GM23338 (cell line): ENCODE results near the gene ATP9A. TPM values are rescaled to one million over a fixed set of nuclear protein-coding genes. Genes with fewer than 3 reads are reported as not detected.

Experiments used
- ATAC-seq: fragments of 200-7000 bp; cut with Tn5 transposase; 3 replicates; pipeline ENCODE4 v1.9.1; 2020
- DNase-seq: peaks from one replicate; pipeline ENCODE4 v3.0.0-alpha.2; 2015; ENCODE audit warnings: low spot score
- H2AFZ ChIP-seq: fragments of 200-600 bp; sonication (generic); 2 replicates; pipeline ENCODE4 v1.8.0; 2016; ENCODE audit warnings: antibody characterized with exemption, mild to moderate bottlenecking, moderate library complexity
- H3F3A ChIP-seq: fragments of 200-600 bp; sonication (generic); replicated peaks from 2 replicates; pipeline ENCODE4 v1.8.0; 2017; ENCODE audit warnings: antibody characterized with exemption, mixed run types, low read depth
- H3K27ac ChIP-seq: fragments of 200-600 bp; sonication (generic); 2 replicates; pipeline ENCODE4 v1.6.1; 2016; ENCODE audit warnings: low read depth
- H3K27me3 ChIP-seq: fragments of 200-600 bp; sonication (generic); 2 replicates; pipeline ENCODE4 v1.8.0; 2016; ENCODE audit warnings: mild to moderate bottlenecking, mixed run types, moderate library complexity; ENCODE audit not compliant: insufficient read depth
- H3K36me3 ChIP-seq: fragments of 200-600 bp; sonication (generic); 2 replicates; pipeline ENCODE4 v1.8.0; 2016; ENCODE audit warnings: mild to moderate bottlenecking; ENCODE audit not compliant: insufficient read depth
- H3K4me1 ChIP-seq: fragments of 200-600 bp; sonication (generic); 2 replicates; pipeline ENCODE4 v1.8.0; 2016; ENCODE audit warnings: mild to moderate bottlenecking, moderate library complexity; ENCODE audit not compliant: insufficient read depth
- H3K4me2 ChIP-seq: fragments of 200-600 bp; sonication (generic); 2 replicates; pipeline ENCODE4 v1.7.1; 2017; ENCODE audit warnings: mixed run types
- H3K4me3 ChIP-seq: fragments of 200-600 bp; sonication (generic); 2 replicates; pipeline ENCODE4 v1.6.1; 2016; ENCODE audit warnings: mixed run types
- H3K79me2 ChIP-seq: fragments of 200-600 bp; sonication (generic); replicated peaks from 2 replicates; pipeline ENCODE4 v1.8.0; 2017; ENCODE audit warnings: mild to moderate bottlenecking; ENCODE audit not compliant: insufficient read depth
- H3K9me2 ChIP-seq: fragments of 200-600 bp; sonication (generic); 2 replicates; pipeline ENCODE4 v1.8.0; 2017; ENCODE audit not compliant: insufficient read depth
- H4K20me1 ChIP-seq: fragments of 200-600 bp; sonication (generic); replicated peaks from 2 replicates; pipeline ENCODE4 v1.8.0; 2017; ENCODE audit warnings: mild to moderate bottlenecking; ENCODE audit not compliant: insufficient read depth
- H3K27ac Mint-ChIP-seq: 2 replicates; pipeline ENCODE4 v1.8.0; 2020; ENCODE audit warnings: inconsistent platforms, mild to moderate bottlenecking, moderate library complexity, mixed read lengths
- H3K27me3 Mint-ChIP-seq: 3 replicates; pipeline ENCODE4 v1.8.0; 2022; ENCODE audit warnings: low read depth, mild to moderate bottlenecking, moderate library complexity, mixed read lengths, inconsistent platforms; ENCODE audit not compliant: insufficient read depth, poor library complexity
- H3K36me3 Mint-ChIP-seq: 3 replicates; pipeline ENCODE4 v1.8.0; 2021; ENCODE audit warnings: low read depth, mild to moderate bottlenecking, inconsistent platforms, moderate library complexity, mixed read lengths
- H3K4me1 Mint-ChIP-seq: 3 replicates; pipeline ENCODE4 v1.8.0; 2020; ENCODE audit warnings: mild to moderate bottlenecking, inconsistent platforms, mixed read lengths
- H3K4me3 Mint-ChIP-seq: 3 replicates; pipeline ENCODE4 v1.8.0; 2021; ENCODE audit warnings: moderate library complexity, mild to moderate bottlenecking, inconsistent platforms, mixed read lengths
- H3K9me3 Mint-ChIP-seq: 3 replicates; pipeline ENCODE4 v1.8.0; 2020; ENCODE audit warnings: moderate library complexity, mild to moderate bottlenecking, inconsistent platforms, mixed read lengths
- CREB1 ChIP-seq: fragments of 250-450 bp; sonication (Bioruptor Pico); IDR thresholded peaks from 2 replicates; pipeline ENCODE4 v1.5.0; 2020; ENCODE audit warnings: low read depth, mild to moderate bottlenecking, moderate library complexity
- EZH2 ChIP-seq: fragments of 200-600 bp; sonication (generic); IDR thresholded peaks from one replicate; pipeline ENCODE4 v1.8.0; 2017; ENCODE audit warnings: antibody characterized with exemption, mild to moderate bottlenecking, low read depth; ENCODE audit not compliant: unreplicated experiment
- EZH2phosphoT487 ChIP-seq: fragments of 200-600 bp; sonication (generic); IDR thresholded peaks from one replicate; pipeline ENCODE4 v1.8.1; 2018; ENCODE audit warnings: antibody characterized with exemption; ENCODE audit not compliant: unreplicated experiment
- JUNB ChIP-seq: IDR thresholded peaks from one replicate; pipeline ENCODE4 v1.6.1; 2016; ENCODE audit warnings: antibody characterized with exemption; ENCODE audit not compliant: unreplicated experiment
- POLR2AphosphoS5 ChIP-seq: IDR thresholded peaks from 2 replicates; pipeline ENCODE4 v1.6.1; 2016; ENCODE audit warnings: antibody characterized with exemption, low read depth
- STAT1 ChIP-seq: IDR thresholded peaks from one replicate; pipeline ENCODE4 v1.6.1; 2016; ENCODE audit warnings: antibody characterized with exemption; ENCODE audit not compliant: unreplicated experiment
- ZNF114 ChIP-seq: fragments of 250-450 bp; sonication (Bioruptor Pico); IDR thresholded peaks from 2 replicates; pipeline ENCODE4 v1.5.0; 2020; ENCODE audit warnings: mild to moderate bottlenecking, moderate library complexity
- polyA plus RNA-seq: library from polyadenylated mRNA; unstranded; fragments of >200 nt; fragmentation: Nextera tagmentation; extraction: Ambion mirVana; gene quantifications from 2 replicates; pipeline ENCODE4 v1.2.1, GENCODE V29; 2016
- total RNA-seq: library from RNA; depleted of rRNA; stranded (reverse); fragments of >200 nt; shearing (Covaris generic); gene quantifications from 2 replicates; pipeline ENCODE4 v1.2.3, GENCODE V29; 2014
- TF ChIP-seq, protein P1 (sequence below), 2 experiments: fragments of 200-600 bp in 1 of 2; sonication (generic) in 1 of 2; conservative IDR thresholded peaks; 2 replicates each; pipeline versions ENCODE4 v1.5.1 to v1.6.1; 2016 to 2017; ENCODE audit warnings: antibody characterized with exemption in 2 of 2, low read depth in 2 of 2, mild to moderate bottlenecking in 2 of 2, moderate library complexity in 1 of 2
- TF ChIP-seq, protein P2 (sequence below): IDR thresholded peaks from 2 replicates; pipeline ENCODE4 v1.6.1; 2016; ENCODE audit warnings: antibody characterized with exemption
- TF ChIP-seq, protein P3 (sequence below): IDR thresholded peaks from one replicate; pipeline ENCODE4 v1.6.1; 2018; ENCODE audit warnings: antibody characterized with exemption; ENCODE audit not compliant: unreplicated experiment

The ATP9A gene
- total and polyA plus RNA-seq, 2 experiments from 2014 or later: 0.94 to 5.9 TPM

DNA sequence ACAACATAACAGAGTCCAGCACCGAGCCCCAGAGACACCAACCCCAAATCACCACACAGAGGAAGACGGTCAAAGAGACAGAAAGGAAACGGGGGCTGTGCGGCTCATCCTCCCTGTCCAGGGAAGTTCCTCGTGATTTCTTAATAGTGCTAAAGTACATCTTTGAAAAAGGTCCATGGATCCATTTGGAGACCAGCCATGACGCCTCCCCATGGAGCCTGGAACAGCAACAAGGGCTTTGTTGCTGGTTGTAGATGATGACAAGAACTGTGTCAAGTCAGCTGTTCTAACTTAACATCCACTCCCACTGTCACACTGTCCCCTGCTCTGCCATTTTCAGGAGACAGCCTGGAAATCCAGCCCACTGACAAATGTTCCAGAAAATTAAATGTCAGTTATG, 99.7 kb downstream of the ATP9A start (continued):
- TF ChIP-seq, protein P1, sequence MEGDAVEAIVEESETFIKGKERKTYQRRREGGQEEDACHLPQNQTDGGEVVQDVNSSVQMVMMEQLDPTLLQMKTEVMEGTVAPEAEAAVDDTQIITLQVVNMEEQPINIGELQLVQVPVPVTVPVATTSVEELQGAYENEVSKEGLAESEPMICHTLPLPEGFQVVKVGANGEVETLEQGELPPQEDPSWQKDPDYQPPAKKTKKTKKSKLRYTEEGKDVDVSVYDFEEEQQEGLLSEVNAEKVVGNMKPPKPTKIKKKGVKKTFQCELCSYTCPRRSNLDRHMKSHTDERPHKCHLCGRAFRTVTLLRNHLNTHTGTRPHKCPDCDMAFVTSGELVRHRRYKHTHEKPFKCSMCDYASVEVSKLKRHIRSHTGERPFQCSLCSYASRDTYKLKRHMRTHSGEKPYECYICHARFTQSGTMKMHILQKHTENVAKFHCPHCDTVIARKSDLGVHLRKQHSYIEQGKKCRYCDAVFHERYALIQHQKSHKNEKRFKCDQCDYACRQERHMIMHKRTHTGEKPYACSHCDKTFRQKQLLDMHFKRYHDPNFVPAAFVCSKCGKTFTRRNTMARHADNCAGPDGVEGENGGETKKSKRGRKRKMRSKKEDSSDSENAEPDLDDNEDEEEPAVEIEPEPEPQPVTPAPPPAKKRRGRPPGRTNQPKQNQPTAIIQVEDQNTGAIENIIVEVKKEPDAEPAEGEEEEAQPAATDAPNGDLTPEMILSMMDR (conservative IDR thresholded peaks at IDR 0.05; ENCODE audit: low read depth in 2 of 2): no peak
- no peak for TF ChIP-seq EZH2
- TF ChIP-seq JUNB: no peak
- no peak for TF ChIP-seq STAT1
- TF ChIP-seq POLR2AphosphoS5: no peak
- TF ChIP-seq, protein P2, sequence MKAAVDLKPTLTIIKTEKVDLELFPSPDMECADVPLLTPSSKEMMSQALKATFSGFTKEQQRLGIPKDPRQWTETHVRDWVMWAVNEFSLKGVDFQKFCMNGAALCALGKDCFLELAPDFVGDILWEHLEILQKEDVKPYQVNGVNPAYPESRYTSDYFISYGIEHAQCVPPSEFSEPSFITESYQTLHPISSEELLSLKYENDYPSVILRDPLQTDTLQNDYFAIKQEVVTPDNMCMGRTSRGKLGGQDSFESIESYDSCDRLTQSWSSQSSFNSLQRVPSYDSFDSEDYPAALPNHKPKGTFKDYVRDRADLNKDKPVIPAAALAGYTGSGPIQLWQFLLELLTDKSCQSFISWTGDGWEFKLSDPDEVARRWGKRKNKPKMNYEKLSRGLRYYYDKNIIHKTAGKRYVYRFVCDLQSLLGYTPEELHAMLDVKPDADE: no peak
- TF ChIP-seq ZNF114 (CRISPR knock-in tag): no peak

DNA sequence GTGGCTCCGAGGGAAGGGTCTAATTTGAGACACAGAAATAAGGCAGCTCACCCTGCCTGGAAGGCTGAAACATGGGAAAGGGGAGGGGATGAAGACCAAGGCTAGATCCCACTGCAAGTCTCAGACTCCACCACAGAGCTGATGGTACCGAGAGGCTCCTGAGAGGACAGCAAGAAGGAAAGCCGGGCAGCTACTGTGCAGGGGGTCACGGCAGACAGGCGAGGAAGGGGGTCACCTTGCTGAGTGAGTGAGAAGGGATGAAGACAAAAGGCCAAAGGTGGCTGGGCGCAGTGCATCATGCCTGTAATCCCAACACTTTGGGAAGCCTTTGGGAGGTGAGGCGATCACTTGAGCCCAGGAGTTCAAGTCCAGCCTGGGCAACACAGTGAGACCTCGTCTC, 100.7 kb downstream of the ATP9A start:
- H3F3A ChIP-seq: no peaks in the 10 kb centered on the region
- no peaks in the 10 kb centered on the region for H3K36me3 ChIP-seq
- no peak overlapping the region for H3K4me2 ChIP-seq
- no peaks in the 10 kb centered on the region; the same call in 1 of the 3 replicates for H3K4me1 Mint-ChIP-seq
- H2AFZ ChIP-seq: no peak overlapping the region
- H3K4me3 ChIP-seq: no peak overlapping the region
- H3K4me3 Mint-ChIP-seq: no peak overlapping the region
- H3K79me2 ChIP-seq: no peaks in the 10 kb centered on the region
- no peaks in the 10 kb centered on the region; the same call in 2 of the 3 replicates for H3K36me3 Mint-ChIP-seq
- ATAC-seq (no peak), DNase-seq (no peak)
- H3K27me3 Mint-ChIP-seq: no peaks in the 10 kb centered on the region
- H3K27me3 ChIP-seq: no peaks in the 10 kb centered on the region
- TF ChIP-seq, protein P1 (conservative IDR thresholded peaks at IDR 0.05; ENCODE audit: low read depth in 2 of 2): no peak
- no peak for TF ChIP-seq POLR2AphosphoS5
- TF ChIP-seq ZNF114 (CRISPR knock-in tag): no peak
- no peak overlapping the region for H3K27ac ChIP-seq
- peak overlapping the region; percentile 32; the same call in 1 of the 2 replicates for H3K27ac Mint-ChIP-seq
- H3K9me3 Mint-ChIP-seq: no peaks in the 10 kb centered on the region
- H4K20me1 ChIP-seq: no peaks in the 10 kb centered on the region
- H3K9me2 ChIP-seq: no peaks in the 10 kb centered on the region
- H3K4me1 ChIP-seq: no peaks in the 10 kb centered on the region

DNA sequence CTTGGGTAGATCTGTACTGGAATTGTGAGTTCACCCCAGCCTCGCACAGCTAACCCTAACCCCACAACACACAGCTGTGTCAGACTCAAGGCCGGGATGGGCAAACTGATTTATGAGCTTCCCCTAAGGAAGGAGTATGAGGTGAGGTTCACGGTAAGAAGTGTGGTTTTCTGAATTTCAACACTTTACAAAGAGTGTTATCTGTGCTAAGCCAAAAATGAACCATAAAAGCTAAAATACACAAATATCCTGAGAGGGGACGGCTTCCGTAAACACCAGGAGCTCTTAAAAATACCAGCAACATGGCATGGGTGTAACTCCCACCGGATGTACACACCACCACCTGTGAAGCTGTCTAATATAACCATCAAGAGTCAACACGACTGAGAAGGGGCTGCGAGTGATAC, 101.2 kb downstream of the ATP9A start:
- H3K4me1 ChIP-seq: no peaks in the 10 kb centered on the region
- H3K36me3 ChIP-seq: no peaks in the 10 kb centered on the region
- H3K27ac ChIP-seq: no peak overlapping the region
- H2AFZ ChIP-seq: no peak overlapping the region
- Mint-ChIP-seq H3K4me3 (no peak overlapping the region), H3K27me3 (no peaks in the 10 kb centered on the region), H3K4me1 (peaks cover 2% of the 10 kb centered on the region; the same call in 2 of the 3 replicates), H3K9me3 (no peaks in the 10 kb centered on the region), H3K36me3 (no peaks in the 10 kb centered on the region; the same call in 2 of the 3 replicates), H3K27ac (peak overlapping the region; percentile 32; the same call in 1 of the 2 replicates)
- H3F3A ChIP-seq: no peaks in the 10 kb centered on the region
- no peaks in the 10 kb centered on the region for H3K9me2 ChIP-seq
- H3K79me2 ChIP-seq: no peaks in the 10 kb centered on the region
- DNase-seq: no peak
- no peak overlapping the region for H3K4me3 ChIP-seq
- H3K27me3 ChIP-seq: no peaks in the 10 kb centered on the region
- no peak overlapping the region for H3K4me2 ChIP-seq
- no peak for ATAC-seq
- no peaks in the 10 kb centered on the region for H4K20me1 ChIP-seq
- TF ChIP-seq EZH2phosphoT487 (no peak), JUNB (no peak), CREB1 (no peak)
- TF ChIP-seq, protein P3, sequence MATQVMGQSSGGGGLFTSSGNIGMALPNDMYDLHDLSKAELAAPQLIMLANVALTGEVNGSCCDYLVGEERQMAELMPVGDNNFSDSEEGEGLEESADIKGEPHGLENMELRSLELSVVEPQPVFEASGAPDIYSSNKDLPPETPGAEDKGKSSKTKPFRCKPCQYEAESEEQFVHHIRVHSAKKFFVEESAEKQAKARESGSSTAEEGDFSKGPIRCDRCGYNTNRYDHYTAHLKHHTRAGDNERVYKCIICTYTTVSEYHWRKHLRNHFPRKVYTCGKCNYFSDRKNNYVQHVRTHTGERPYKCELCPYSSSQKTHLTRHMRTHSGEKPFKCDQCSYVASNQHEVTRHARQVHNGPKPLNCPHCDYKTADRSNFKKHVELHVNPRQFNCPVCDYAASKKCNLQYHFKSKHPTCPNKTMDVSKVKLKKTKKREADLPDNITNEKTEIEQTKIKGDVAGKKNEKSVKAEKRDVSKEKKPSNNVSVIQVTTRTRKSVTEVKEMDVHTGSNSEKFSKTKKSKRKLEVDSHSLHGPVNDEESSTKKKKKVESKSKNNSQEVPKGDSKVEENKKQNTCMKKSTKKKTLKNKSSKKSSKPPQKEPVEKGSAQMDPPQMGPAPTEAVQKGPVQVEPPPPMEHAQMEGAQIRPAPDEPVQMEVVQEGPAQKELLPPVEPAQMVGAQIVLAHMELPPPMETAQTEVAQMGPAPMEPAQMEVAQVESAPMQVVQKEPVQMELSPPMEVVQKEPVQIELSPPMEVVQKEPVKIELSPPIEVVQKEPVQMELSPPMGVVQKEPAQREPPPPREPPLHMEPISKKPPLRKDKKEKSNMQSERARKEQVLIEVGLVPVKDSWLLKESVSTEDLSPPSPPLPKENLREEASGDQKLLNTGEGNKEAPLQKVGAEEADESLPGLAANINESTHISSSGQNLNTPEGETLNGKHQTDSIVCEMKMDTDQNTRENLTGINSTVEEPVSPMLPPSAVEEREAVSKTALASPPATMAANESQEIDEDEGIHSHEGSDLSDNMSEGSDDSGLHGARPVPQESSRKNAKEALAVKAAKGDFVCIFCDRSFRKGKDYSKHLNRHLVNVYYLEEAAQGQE: no peak
- TF ChIP-seq, protein P1 (conservative IDR thresholded peaks at IDR 0.05; ENCODE audit: low read depth in 2 of 2): no peak
